Endothelial cell of umbilical vein (primary cell): Measurements from ENCODE around the gene CLBA1.

Experiments used
- EZH2 ChIP-seq: IDR thresholded peaks from 2 replicates; pipeline ENCODE4 v1.6.1; 2012; ENCODE audit warnings: borderline replicate concordance, low read depth, mild to moderate bottlenecking, moderate library complexity, low read length, inconsistent platforms; ENCODE audit not compliant: severe bottlenecking
- MAX ChIP-seq: IDR thresholded peaks from 2 replicates; pipeline ENCODE4 v1.6.1; 2011; ENCODE audit not compliant: insufficient read depth, insufficient read length
- POLR2A ChIP-seq: IDR thresholded peaks from 2 replicates; pipeline ENCODE4 v1.6.1; 2012; ENCODE audit warnings: low read depth, mild to moderate bottlenecking, control low read depth, low read length
- POLR2AphosphoS5 ChIP-seq: IDR thresholded peaks from 2 replicates; pipeline ENCODE4 v1.6.1; 2012; ENCODE audit warnings: low read depth, mild to moderate bottlenecking, control low read depth, low read length, moderate library complexity; ENCODE audit not compliant: insufficient read depth
- TF ChIP-seq, protein P1 (sequence below), 2 donors: IDR thresholded peaks; 1 replicate in 1 of 2; 2 replicates in 1 of 2; pipeline ENCODE4 v1.5.1; 2011; ENCODE audit warnings: low read length in 2 of 2, mild to moderate bottlenecking in 2 of 2, moderate library complexity in 2 of 2, control low read depth in 1 of 2, inconsistent platforms in 1 of 2, low read depth in 1 of 2; ENCODE audit not compliant: insufficient read depth in 1 of 2; ENCODE audit errors: extremely low read depth in 1 of 2

DNA sequence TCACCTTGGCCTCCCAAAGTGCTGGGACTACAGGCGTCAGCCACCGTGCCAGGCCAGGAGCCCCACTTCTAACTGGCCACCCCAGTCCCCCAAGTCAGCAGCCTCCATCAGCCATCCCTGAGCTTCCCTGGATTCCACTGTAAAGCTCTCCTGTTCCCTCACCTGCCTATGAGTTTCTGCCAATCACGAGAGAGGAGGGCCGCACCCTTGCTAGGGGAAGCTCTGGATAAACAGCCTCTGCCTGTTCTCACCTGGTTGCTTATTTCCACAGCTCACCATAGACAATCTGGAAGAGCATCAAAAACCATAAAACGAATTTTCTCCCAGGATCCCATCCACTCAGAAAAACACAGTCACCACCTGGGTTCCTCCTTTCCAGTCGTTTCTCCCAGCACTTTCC, 30.3 kb downstream of the CLBA1 start:
- TF ChIP-seq EZH2, result no peak
- no peak for TF ChIP-seq POLR2A
- TF ChIP-seq, protein P1, sequence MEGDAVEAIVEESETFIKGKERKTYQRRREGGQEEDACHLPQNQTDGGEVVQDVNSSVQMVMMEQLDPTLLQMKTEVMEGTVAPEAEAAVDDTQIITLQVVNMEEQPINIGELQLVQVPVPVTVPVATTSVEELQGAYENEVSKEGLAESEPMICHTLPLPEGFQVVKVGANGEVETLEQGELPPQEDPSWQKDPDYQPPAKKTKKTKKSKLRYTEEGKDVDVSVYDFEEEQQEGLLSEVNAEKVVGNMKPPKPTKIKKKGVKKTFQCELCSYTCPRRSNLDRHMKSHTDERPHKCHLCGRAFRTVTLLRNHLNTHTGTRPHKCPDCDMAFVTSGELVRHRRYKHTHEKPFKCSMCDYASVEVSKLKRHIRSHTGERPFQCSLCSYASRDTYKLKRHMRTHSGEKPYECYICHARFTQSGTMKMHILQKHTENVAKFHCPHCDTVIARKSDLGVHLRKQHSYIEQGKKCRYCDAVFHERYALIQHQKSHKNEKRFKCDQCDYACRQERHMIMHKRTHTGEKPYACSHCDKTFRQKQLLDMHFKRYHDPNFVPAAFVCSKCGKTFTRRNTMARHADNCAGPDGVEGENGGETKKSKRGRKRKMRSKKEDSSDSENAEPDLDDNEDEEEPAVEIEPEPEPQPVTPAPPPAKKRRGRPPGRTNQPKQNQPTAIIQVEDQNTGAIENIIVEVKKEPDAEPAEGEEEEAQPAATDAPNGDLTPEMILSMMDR (IDR thresholded peaks at IDR 0.05; ENCODE audit: extremely low read depth in 1 of 2, insufficient read depth in 1 of 2, low read depth in 1 of 2, low read length in 2 of 2), result no peak
- no peak for TF ChIP-seq MAX
- TF ChIP-seq POLR2AphosphoS5, result no peak
